Measurements from ENCODE around the gene MFAP4. TPM values are rescaled to one million over a fixed set of nuclear protein-coding genes. Genes with fewer than 3 reads are reported as not detected.

Gene MFAP4
- total and polyA plus RNA-seq, 2 donors (not counting 1 experiment from before 2014, with no cell fraction given) = not detected

DNA sequence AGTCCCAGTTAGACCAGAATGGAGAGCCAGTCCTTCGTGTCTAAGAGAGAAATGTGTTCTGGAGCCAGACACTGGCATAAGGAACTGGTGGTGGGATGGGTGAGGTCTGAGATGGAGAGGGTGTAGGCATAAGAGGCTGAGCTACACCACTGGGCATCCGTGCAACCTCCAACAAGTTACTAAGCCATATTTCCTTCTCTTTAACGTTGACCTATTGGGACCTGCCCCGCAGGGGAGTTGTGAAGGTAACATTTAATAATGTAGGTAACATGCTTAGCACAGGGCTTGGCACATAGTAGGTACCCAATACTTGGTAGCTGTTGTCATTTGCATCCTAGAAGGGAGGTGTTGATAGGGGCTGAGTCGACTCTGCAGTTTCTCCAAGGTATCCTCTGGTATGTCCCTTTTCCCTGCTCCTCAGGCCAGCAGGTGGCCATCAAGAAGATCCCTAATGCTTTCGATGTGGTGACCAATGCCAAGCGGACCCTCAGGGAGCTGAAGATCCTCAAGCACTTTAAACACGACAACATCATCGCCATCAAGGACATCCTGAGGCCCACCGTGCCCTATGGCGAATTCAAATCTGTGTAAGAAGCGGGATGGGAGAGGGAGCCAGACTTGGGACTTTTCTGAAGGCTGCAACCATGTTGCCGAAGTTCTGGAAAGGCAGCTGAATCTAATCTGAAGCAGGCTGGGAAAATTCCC lies 7.5 kb downstream of the MFAP4 start:
- no peak overlapping the region for H3K9ac ChIP-seq (ENCODE audit: low read length)
- peaks cover 12% of the 10 kb centered on the region for H4K20me1 ChIP-seq (ENCODE audit: control insufficient read depth, insufficient read depth, low read length, poor library complexity, severe bottlenecking)
- Mint-ChIP-seq H3K27ac (peak overlapping the region; percentile 53), H3K27me3 (no peaks in the 10 kb centered on the region), H3K4me3 (peak overlapping the region; percentile 99), H3K4me1 (peaks cover 26% of the 10 kb centered on the region), H3K9me3 (ENCODE audit: insufficient read depth) (no peaks in the 10 kb centered on the region)
- H3K4me3 ChIP-seq (ENCODE audit: control extremely low read depth in 1 of 5, extremely low read depth in 1 of 5, insufficient read depth in 1 of 5, low read depth in 2 of 5, low read length in 4 of 5) = no peak overlapping the region
- H3K27me3 ChIP-seq (replicated peaks in 1 of 4; ENCODE audit: control extremely low read depth in 1 of 4, control insufficient read depth in 3 of 4, insufficient read depth in 4 of 4, low read length in 3 of 4) = no peaks in the 10 kb centered on the region
- no peak for DNase-seq
- intact Hi-C loops (cut with micrococcal nuclease) = loop anchor here (5.0 to 10.0 kb wide), 2 partner anchors 72 to 525 kb away; partner anchors contain the start of gene PRPSAP2
- ChIA-PET CTCF (interaction anchor here (1.6 to 4.9 kb wide), 3 partner anchors 16 to 68 kb away, joined by 6 to 110 read pairs (median 10); partner anchors contain the start of gene B9D1), POLR2A (interaction anchor here (1.7 kb wide), 1 partner anchor 17 kb away, joined by 4 read pairs; the partner anchor contains the start of gene B9D1)
- H3K27ac ChIP-seq (ENCODE audit: low read length in 2 of 2) = no peak overlapping the region
- no peaks in the 10 kb centered on the region for H3K9me3 ChIP-seq (ENCODE audit: control extremely low read depth in 1 of 3, control insufficient read depth in 2 of 3, insufficient read depth in 1 of 3, low read length in 2 of 3)
- no peak for TF ChIP-seq EZH2 (IDR thresholded peaks at IDR 0.05; ENCODE audit: borderline replicate concordance, insufficient read depth, low read depth, low read length, poor library complexity, severe bottlenecking)
- TF ChIP-seq, protein P1, sequence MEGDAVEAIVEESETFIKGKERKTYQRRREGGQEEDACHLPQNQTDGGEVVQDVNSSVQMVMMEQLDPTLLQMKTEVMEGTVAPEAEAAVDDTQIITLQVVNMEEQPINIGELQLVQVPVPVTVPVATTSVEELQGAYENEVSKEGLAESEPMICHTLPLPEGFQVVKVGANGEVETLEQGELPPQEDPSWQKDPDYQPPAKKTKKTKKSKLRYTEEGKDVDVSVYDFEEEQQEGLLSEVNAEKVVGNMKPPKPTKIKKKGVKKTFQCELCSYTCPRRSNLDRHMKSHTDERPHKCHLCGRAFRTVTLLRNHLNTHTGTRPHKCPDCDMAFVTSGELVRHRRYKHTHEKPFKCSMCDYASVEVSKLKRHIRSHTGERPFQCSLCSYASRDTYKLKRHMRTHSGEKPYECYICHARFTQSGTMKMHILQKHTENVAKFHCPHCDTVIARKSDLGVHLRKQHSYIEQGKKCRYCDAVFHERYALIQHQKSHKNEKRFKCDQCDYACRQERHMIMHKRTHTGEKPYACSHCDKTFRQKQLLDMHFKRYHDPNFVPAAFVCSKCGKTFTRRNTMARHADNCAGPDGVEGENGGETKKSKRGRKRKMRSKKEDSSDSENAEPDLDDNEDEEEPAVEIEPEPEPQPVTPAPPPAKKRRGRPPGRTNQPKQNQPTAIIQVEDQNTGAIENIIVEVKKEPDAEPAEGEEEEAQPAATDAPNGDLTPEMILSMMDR (IDR thresholded peaks at IDR 0.05) = no peak
- peaks cover 13 to 17% of the 10 kb centered on the region in 2 donors for H3K4me1 ChIP-seq (ENCODE audit: control insufficient read depth in 2 of 2, insufficient read depth in 2 of 2, low read length in 2 of 2)
- H3K79me2 ChIP-seq (ENCODE audit: control insufficient read depth, insufficient read depth, low read length) = peaks cover 11% of the 10 kb centered on the region
- H3K36me3 ChIP-seq (replicated peaks in 1 of 2; ENCODE audit: control extremely low read depth in 1 of 2, control insufficient read depth in 1 of 2, extremely low read depth in 1 of 2, insufficient read depth in 2 of 2, low read length in 1 of 2) = peaks cover 0 to 46% of the 10 kb centered on the region in 2 experiments
- no peak overlapping the region for H2AFZ ChIP-seq (ENCODE audit: insufficient read depth, low read depth, low read length, poor library complexity, severe bottlenecking)
- 92% methylated on average over 10 of the region's 13 CpGs for WGBS (ENCODE audit: insufficient coverage)
- H3K4me2 ChIP-seq (replicated peaks; ENCODE audit: low read depth, low read length, poor library complexity, severe bottlenecking) = peak overlapping the region; percentile 99
- ATAC-seq (ENCODE audit: low read depth) = no peak
